Glomerular visceral epithelial cell (primary cell): ENCODE measurements around the gene TNIP2.

Experiments
- DNase-seq: peaks from one replicate; pipeline ENCODE4 v3.0.0-alpha.2; 2016; ENCODE audit errors: extremely low spot score

Gene TNIP2

GRCh38 chr4:2722033-2722432 lies 34.1 kb downstream of the TNIP2 start:
- no peak for DNase-seq

GRCh38 chr4:2721586-2721985 lies 34.5 kb downstream of the TNIP2 start:
- DNase-seq = no peak

- no peak for DNase-seq
These were observed 39.9 kb downstream of the TNIP2 start for GRCh38 chr4:2716236-2716635.

GRCh38 chr4:2715426-2715825 lies 40.7 kb downstream of the TNIP2 start:
- no peak for DNase-seq

- no peak for DNase-seq
These were observed 41.2 kb downstream of the TNIP2 start for GRCh38 chr4:2714918-2715317.

- DNase-seq = no peak
These were observed 41.9 kb downstream of the TNIP2 start for GRCh38 chr4:2714061-2714770.

GRCh38 chr4:2713337-2713736 lies 42.8 kb downstream of the TNIP2 start:
- no peak for DNase-seq

GRCh38 chr4:2712261-2712842 lies 43.8 kb downstream of the TNIP2 start:
- DNase-seq = no peak

GRCh38 chr4:2702770-2703169 lies 53.4 kb downstream of the TNIP2 start:
- DNase-seq = no peak

GRCh38 chr4:2702361-2702760 lies 53.8 kb downstream of the TNIP2 start:
- no peak for DNase-seq

- DNase-seq = no peak
These were observed 56.1 kb downstream of the TNIP2 start for GRCh38 chr4:2700031-2700430.

- no peak for DNase-seq
These were observed 56.6 kb downstream of the TNIP2 start for GRCh38 chr4:2699534-2699933.

- no peak for DNase-seq
These were observed 57.1 kb downstream of the TNIP2 start for GRCh38 chr4:2698951-2699505.

- DNase-seq = no peak
These were observed 57.6 kb downstream of the TNIP2 start for GRCh38 chr4:2698504-2698903.

GRCh38 chr4:2697995-2698414 lies 58.1 kb downstream of the TNIP2 start:
- no peak for DNase-seq

- DNase-seq = no peak
These were observed 59.7 kb downstream of the TNIP2 start for GRCh38 chr4:2696423-2696822.

GRCh38 chr4:2695346-2696060 lies 60.6 kb downstream of the TNIP2 start:
- no peak for DNase-seq

- peak; percentile 67 for DNase-seq
These were observed 61.4 kb downstream of the TNIP2 start for GRCh38 chr4:2694691-2695090.

GRCh38 chr4:2691952-2692435 lies 64.1 kb downstream of the TNIP2 start:
- DNase-seq = no peak
